Neural cell (in vitro differentiated cells): Measurements from ENCODE around the gene HBG1. TPM values are rescaled to one million over a fixed set of nuclear protein-coding genes. Genes with fewer than 3 reads are reported as not detected.

Experiments
- H2AFZ ChIP-seq: fragments of 200-600, 300-800 bp; sonication (generic), shearing (Covaris generic); 2 replicates; pipeline ENCODE4 v1.6.0; 2014; ENCODE audit warnings: low read depth, mild to moderate bottlenecking, antibody characterized with exemption, low read length, moderate library complexity
- H3F3A ChIP-seq: fragments of 200-600 bp; shearing (Covaris generic); 2 replicates; pipeline ENCODE4 v1.6.1; 2016; ENCODE audit warnings: mild to moderate bottlenecking, moderate library complexity, mixed read lengths, antibody characterized with exemption, low read length; ENCODE audit not compliant: insufficient read depth, poor library complexity, severe bottlenecking
- H3K27ac ChIP-seq: fragments of 200-600, 300-800 bp; sonication (generic), shearing (Covaris generic); 2 replicates; pipeline ENCODE4 v1.5.1; 2014; ENCODE audit warnings: mild to moderate bottlenecking, low read length, moderate library complexity
- H3K27me3 ChIP-seq: fragments of 300-800, 200-600 bp; sonication (generic), shearing (Covaris generic); 2 replicates; pipeline ENCODE4 v1.6.0; 2014; ENCODE audit warnings: mild to moderate bottlenecking, low read depth, low read length, moderate library complexity; ENCODE audit not compliant: insufficient read depth
- H3K36me3 ChIP-seq: fragments of 300-800, 200-600 bp; sonication (generic), shearing (Covaris generic); 2 replicates; pipeline ENCODE4 v1.5.1; 2014; ENCODE audit warnings: mild to moderate bottlenecking, antibody characterized with exemption, low read length, moderate library complexity; ENCODE audit not compliant: insufficient read depth
- H3K4me2 ChIP-seq: fragments of 300-800, 200-600 bp; sonication (generic), shearing (Covaris generic); 2 replicates; pipeline ENCODE4 v1.6.0; 2014; ENCODE audit warnings: mild to moderate bottlenecking, low read length
- H3K4me3 ChIP-seq: fragments of 300-800, 200-600 bp; sonication (generic), shearing (Covaris generic); 2 replicates; pipeline ENCODE4 v1.5.1; 2014; ENCODE audit warnings: mild to moderate bottlenecking, low read length, moderate library complexity
- H3K79me2 ChIP-seq: fragments of 200-600 bp; shearing (Covaris generic); replicated peaks from 2 replicates; pipeline ENCODE4 v1.6.0; 2014; ENCODE audit warnings: mild to moderate bottlenecking, low read length, moderate library complexity; ENCODE audit not compliant: insufficient read depth
- H3K9ac ChIP-seq: fragments of 300-800, 200-600 bp; sonication (generic), shearing (Covaris generic); 2 replicates; pipeline ENCODE4 v1.6.1; 2016; ENCODE audit warnings: mild to moderate bottlenecking, low read length, mixed read lengths
- H3K9me2 ChIP-seq: fragments of 200-600 bp; shearing (Covaris generic); 2 replicates; pipeline ENCODE4 v1.6.1; 2016; ENCODE audit warnings: mild to moderate bottlenecking, low read length, mixed read lengths; ENCODE audit not compliant: insufficient read depth
- H3K9me3 ChIP-seq: fragments of 200-600, 300-800 bp; sonication (generic), shearing (Covaris generic); 2 replicates; pipeline ENCODE4 v1.6.1; 2016; ENCODE audit warnings: mild to moderate bottlenecking, mixed run types, low read length, moderate library complexity, mixed read lengths
- H4K20me1 ChIP-seq: fragments of 200-600 bp; shearing (Covaris generic); 2 replicates; pipeline ENCODE4 v1.6.1; 2016; ENCODE audit warnings: mild to moderate bottlenecking, mixed run types; ENCODE audit not compliant: insufficient read depth
- EP300 ChIP-seq: fragments of 450-650 bp; conservative IDR thresholded peaks from 2 replicates; pipeline ENCODE4 v1.6.1; 2014; ENCODE audit warnings: antibody characterized with exemption, mild to moderate bottlenecking, moderate library complexity; ENCODE audit not compliant: poor library complexity, severe bottlenecking
- EZH2 ChIP-seq: fragments of 200-600, 300-800 bp; shearing (Covaris generic), sonication (generic); IDR thresholded peaks from 2 replicates; pipeline ENCODE4 v1.6.1; 2014; ENCODE audit warnings: antibody characterized with exemption, low read length, borderline replicate concordance, mild to moderate bottlenecking; ENCODE audit not compliant: insufficient read depth, poor library complexity, severe bottlenecking
- MXI1 ChIP-seq: fragments of 450-650 bp; conservative IDR thresholded peaks from 2 replicates; pipeline ENCODE4 v1.6.1; 2014; ENCODE audit warnings: antibody characterized with exemption, mild to moderate bottlenecking; ENCODE audit not compliant: poor library complexity, severe bottlenecking
- POLR2AphosphoS5 ChIP-seq: IDR thresholded peaks from 2 replicates; pipeline ENCODE4 v1.6.1; 2012
- RAD21 ChIP-seq: fragments of 450-650 bp; conservative IDR thresholded peaks from 2 replicates; pipeline ENCODE4 v1.6.1; 2014; ENCODE audit warnings: antibody characterized with exemption, mild to moderate bottlenecking, moderate library complexity
- SMC3 ChIP-seq: fragments of 450-650 bp; conservative IDR thresholded peaks from 2 replicates; pipeline ENCODE4 v1.6.1; 2014; ENCODE audit warnings: antibody characterized with exemption, mild to moderate bottlenecking, moderate library complexity; ENCODE audit not compliant: poor library complexity
- TAF1 ChIP-seq: IDR thresholded peaks from 2 replicates; pipeline ENCODE4 v1.6.1; 2012; ENCODE audit warnings: low read depth
- polyA plus RNA-seq: library from polyadenylated mRNA; depleted of rRNA; stranded (reverse); fragments of >200 nt; gene quantifications from 2 replicates; pipeline ENCODE4 v1.2.3, GENCODE V29; 2014
- TF ChIP-seq, protein P1 (sequence below): fragments of 450-650 bp; IDR thresholded peaks from 2 replicates; pipeline ENCODE4 v1.5.1; 2014; ENCODE audit warnings: antibody characterized with exemption, mild to moderate bottlenecking, moderate library complexity; ENCODE audit not compliant: poor library complexity, severe bottlenecking
- TF ChIP-seq, protein P2 (sequence below): IDR thresholded peaks from 2 replicates; pipeline ENCODE4 v1.6.1; 2012; ENCODE audit warnings: borderline replicate concordance

HBG1 gene
- polyA plus RNA-seq, 1 donor from 2014 or later: not detected

DNA sequence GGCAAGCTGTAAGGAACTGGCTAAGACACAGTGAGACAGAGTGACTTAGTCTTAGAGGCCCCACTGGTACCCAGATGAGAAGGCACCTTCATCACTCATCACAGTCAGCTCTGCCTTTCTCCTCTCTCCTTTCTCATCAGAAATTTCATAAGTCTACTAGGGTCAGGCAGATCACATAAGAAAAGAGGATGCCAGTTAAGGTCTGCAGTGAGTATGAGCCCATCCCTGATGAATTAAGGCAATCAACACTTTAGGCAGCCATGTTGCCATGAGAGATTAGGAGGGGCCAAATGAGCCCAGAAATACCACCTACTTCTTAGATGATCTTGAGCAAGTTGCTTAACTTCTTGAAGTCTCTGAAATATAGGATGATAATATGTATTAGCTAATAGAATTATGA lies 31.9 kb upstream of the HBG1 start:
- TF ChIP-seq, protein P1, sequence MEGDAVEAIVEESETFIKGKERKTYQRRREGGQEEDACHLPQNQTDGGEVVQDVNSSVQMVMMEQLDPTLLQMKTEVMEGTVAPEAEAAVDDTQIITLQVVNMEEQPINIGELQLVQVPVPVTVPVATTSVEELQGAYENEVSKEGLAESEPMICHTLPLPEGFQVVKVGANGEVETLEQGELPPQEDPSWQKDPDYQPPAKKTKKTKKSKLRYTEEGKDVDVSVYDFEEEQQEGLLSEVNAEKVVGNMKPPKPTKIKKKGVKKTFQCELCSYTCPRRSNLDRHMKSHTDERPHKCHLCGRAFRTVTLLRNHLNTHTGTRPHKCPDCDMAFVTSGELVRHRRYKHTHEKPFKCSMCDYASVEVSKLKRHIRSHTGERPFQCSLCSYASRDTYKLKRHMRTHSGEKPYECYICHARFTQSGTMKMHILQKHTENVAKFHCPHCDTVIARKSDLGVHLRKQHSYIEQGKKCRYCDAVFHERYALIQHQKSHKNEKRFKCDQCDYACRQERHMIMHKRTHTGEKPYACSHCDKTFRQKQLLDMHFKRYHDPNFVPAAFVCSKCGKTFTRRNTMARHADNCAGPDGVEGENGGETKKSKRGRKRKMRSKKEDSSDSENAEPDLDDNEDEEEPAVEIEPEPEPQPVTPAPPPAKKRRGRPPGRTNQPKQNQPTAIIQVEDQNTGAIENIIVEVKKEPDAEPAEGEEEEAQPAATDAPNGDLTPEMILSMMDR: no peak
- no peak for TF ChIP-seq SMC3
- TF ChIP-seq MXI1: no peak
- TF ChIP-seq TAF1: no peak
- TF ChIP-seq, protein P2, sequence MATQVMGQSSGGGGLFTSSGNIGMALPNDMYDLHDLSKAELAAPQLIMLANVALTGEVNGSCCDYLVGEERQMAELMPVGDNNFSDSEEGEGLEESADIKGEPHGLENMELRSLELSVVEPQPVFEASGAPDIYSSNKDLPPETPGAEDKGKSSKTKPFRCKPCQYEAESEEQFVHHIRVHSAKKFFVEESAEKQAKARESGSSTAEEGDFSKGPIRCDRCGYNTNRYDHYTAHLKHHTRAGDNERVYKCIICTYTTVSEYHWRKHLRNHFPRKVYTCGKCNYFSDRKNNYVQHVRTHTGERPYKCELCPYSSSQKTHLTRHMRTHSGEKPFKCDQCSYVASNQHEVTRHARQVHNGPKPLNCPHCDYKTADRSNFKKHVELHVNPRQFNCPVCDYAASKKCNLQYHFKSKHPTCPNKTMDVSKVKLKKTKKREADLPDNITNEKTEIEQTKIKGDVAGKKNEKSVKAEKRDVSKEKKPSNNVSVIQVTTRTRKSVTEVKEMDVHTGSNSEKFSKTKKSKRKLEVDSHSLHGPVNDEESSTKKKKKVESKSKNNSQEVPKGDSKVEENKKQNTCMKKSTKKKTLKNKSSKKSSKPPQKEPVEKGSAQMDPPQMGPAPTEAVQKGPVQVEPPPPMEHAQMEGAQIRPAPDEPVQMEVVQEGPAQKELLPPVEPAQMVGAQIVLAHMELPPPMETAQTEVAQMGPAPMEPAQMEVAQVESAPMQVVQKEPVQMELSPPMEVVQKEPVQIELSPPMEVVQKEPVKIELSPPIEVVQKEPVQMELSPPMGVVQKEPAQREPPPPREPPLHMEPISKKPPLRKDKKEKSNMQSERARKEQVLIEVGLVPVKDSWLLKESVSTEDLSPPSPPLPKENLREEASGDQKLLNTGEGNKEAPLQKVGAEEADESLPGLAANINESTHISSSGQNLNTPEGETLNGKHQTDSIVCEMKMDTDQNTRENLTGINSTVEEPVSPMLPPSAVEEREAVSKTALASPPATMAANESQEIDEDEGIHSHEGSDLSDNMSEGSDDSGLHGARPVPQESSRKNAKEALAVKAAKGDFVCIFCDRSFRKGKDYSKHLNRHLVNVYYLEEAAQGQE: no peak
- no peak for TF ChIP-seq POLR2AphosphoS5
- H3K79me2 ChIP-seq: no peaks in the 10 kb centered on the region
- H3K27me3 ChIP-seq: no peaks in the 10 kb centered on the region
- H3K27ac ChIP-seq: no peak overlapping the region
- H3F3A ChIP-seq: no peaks in the 10 kb centered on the region
- no peak overlapping the region for H3K9ac ChIP-seq
- H3K9me2 ChIP-seq: no peaks in the 10 kb centered on the region
- H4K20me1 ChIP-seq: no peaks in the 10 kb centered on the region
- no peaks in the 10 kb centered on the region for H3K9me3 ChIP-seq
- H2AFZ ChIP-seq: no peak overlapping the region
- no peak overlapping the region for H3K4me3 ChIP-seq
- no peak overlapping the region for H3K4me2 ChIP-seq
- no peaks in the 10 kb centered on the region for H3K36me3 ChIP-seq

DNA sequence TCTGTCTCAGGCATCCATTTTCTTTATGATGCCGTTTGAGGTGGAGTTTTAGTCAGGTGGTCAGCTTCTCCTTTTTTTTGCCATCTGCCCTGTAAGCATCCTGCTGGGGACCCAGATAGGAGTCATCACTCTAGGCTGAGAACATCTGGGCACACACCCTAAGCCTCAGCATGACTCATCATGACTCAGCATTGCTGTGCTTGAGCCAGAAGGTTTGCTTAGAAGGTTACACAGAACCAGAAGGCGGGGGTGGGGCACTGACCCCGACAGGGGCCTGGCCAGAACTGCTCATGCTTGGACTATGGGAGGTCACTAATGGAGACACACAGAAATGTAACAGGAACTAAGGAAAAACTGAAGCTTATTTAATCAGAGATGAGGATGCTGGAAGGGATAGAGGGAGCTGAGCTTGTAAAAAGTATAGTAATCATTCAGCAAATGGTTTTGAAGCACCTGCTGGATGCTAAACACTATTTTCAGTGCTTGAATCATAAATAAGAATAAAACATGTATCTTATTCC lies 31.0 kb upstream of the HBG1 start:
- Histone ChIP-seq H3K9me2 (no peaks in the 10 kb centered on the region), H3K9ac (no peak overlapping the region), H3K4me3 (no peak overlapping the region), H3K9me3 (no peaks in the 10 kb centered on the region), H3K27me3 (no peaks in the 10 kb centered on the region), H3K36me3 (no peaks in the 10 kb centered on the region), H4K20me1 (no peaks in the 10 kb centered on the region), H3K27ac (no peak overlapping the region), H3K4me2 (no peak overlapping the region), H2AFZ (no peak overlapping the region), H3F3A (no peaks in the 10 kb centered on the region), H3K79me2 (no peaks in the 10 kb centered on the region)
- no peak for TF ChIP-seq MXI1

DNA sequence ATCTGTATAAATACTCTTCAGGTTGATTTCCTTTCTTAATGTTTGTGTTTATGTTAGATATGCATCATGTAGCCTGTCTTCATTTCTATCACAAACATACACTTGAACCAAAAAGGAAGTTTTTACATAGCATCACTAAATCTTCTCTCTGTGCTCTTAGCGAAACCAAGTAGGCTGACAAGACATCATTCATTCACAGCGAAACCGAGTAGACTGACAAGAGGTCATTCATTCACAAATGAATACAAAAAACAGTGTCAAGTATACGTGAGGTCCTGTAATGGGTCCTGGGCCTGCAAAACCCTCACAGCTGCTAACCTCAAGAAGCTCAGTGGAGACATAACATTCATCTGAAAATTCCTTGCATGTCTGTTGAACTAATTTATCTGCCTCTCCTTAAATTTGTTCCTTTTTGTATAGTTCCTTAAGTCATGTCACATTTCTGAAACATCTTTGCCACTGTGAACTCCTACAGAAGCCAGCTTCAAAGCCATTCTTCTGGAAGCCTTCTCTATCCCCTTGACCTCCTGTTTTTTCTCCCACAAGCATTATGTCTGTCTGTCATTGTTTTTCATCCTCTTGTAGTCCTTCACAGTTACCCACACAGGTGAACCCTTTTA lies 29.9 kb upstream of the HBG1 start:
- H3K4me3 ChIP-seq: no peak overlapping the region
- no peak overlapping the region for H3K4me2 ChIP-seq
- H3K27me3 ChIP-seq: no peaks in the 10 kb centered on the region
- no peaks in the 10 kb centered on the region for H3K9me2 ChIP-seq
- H3F3A ChIP-seq: no peaks in the 10 kb centered on the region
- no peak overlapping the region for H2AFZ ChIP-seq
- H3K27ac ChIP-seq: no peak overlapping the region
- no peaks in the 10 kb centered on the region for H4K20me1 ChIP-seq
- H3K79me2 ChIP-seq: no peaks in the 10 kb centered on the region
- H3K9me3 ChIP-seq: no peaks in the 10 kb centered on the region
- H3K9ac ChIP-seq: no peak overlapping the region
- no peaks in the 10 kb centered on the region for H3K36me3 ChIP-seq
- TF ChIP-seq EP300 (no peak), SMC3 (no peak), EZH2 (no peak), MXI1 (no peak), RAD21 (no peak), TAF1 (no peak), POLR2AphosphoS5 (no peak)
- TF ChIP-seq, protein P1: no peak
- TF ChIP-seq, protein P2: no peak
